Kidney (tissue), 14 donors: ENCODE results near the gene NFE2L1. TPM values are rescaled to one million over a fixed set of nuclear protein-coding genes. Genes with fewer than 3 reads are reported as not detected.

Experiments used
- DNase-seq, 5 donors: peaks; one replicate each; pipeline ENCODE4 v3.0.0-alpha.2; 2013 to 2020
- FAIRE-seq: peaks from 2 replicates; lab custom pipeline; 2012; peaks lifted over from hg19 to GRCh38; lab: Jason Lieb, UNC
- H3K27ac ChIP-seq, 2 donors: one replicate each; pipeline ENCODE4 v1.7.0; 2013; ENCODE audit warnings: low read depth in 2 of 2, low read length in 2 of 2, inconsistent platforms in 1 of 2
- H3K27me3 ChIP-seq: one replicate; pipeline ENCODE4 v1.7.1; 2013; ENCODE audit warnings: low read length, inconsistent platforms; ENCODE audit not compliant: control insufficient read depth, insufficient read depth
- H3K36me3 ChIP-seq, 3 donors: one replicate each; pipeline versions ENCODE4 v1.7.0 to v1.7.1; 2013; ENCODE audit warnings: low read length in 3 of 3, control low read depth in 1 of 3, inconsistent platforms in 1 of 3; ENCODE audit not compliant: insufficient read depth in 3 of 3, control insufficient read depth in 2 of 3
- H3K4me1 ChIP-seq, 3 donors: one replicate each; pipeline versions ENCODE4 v1.7.0 to v1.7.1; 2013; ENCODE audit warnings: low read length in 3 of 3, inconsistent platforms in 1 of 3, low read depth in 1 of 3; ENCODE audit not compliant: control insufficient read depth in 2 of 3, insufficient read depth in 2 of 3
- H3K4me3 ChIP-seq, 3 donors: one replicate each; pipeline versions ENCODE4 v1.7.0 to v1.8.1; 2013; ENCODE audit warnings: low read length in 3 of 3, control low read depth in 1 of 3, inconsistent platforms in 1 of 3
- H3K9ac ChIP-seq, 3 donors: one replicate each; pipeline versions ENCODE4 v1.7.0 to v1.7.1; 2013; ENCODE audit warnings: low read length in 3 of 3, control low read depth in 1 of 3, inconsistent platforms in 1 of 3
- H3K9me3 ChIP-seq, 3 donors: one replicate each; pipeline versions ENCODE4 v1.7.0 to v1.7.1; 2013; ENCODE audit warnings: low read length in 3 of 3, control low read depth in 1 of 3, inconsistent platforms in 1 of 3; ENCODE audit not compliant: control insufficient read depth in 2 of 3, insufficient read depth in 1 of 3
- CTCF ChIP-seq: IDR thresholded peaks from 3 replicates; pipeline ENCODE4 v1.5.1; 2012; ENCODE audit warnings: mild to moderate bottlenecking, moderate library complexity, borderline replicate concordance; ENCODE audit not compliant: insufficient read depth; ENCODE audit errors: extremely low read depth
- intact Hi-C: fragments of 100-400 bp; cut with DNase I; formaldehyde crosslinking; loops from one replicate; pipeline ENCODE4 v1.11.1; 2022
- polyA plus RNA-seq: library from polyadenylated mRNA; stranded (reverse); fragments of 350-450 nt; fragmentation: Illumina TruSeq; extraction: RNeasy Lipid Tissue Mini Kit (QIAGEN cat#74804); gene quantifications from one replicate; pipeline ENCODE4 v1.2.3, GENCODE V29; 2014; ENCODE audit warnings: low read depth, low replicate concordance; ENCODE audit not compliant: insufficient read depth
- total RNA-seq: library from RNA; stranded (reverse); fragmentation: NEBNext Ultra II Directional; extraction: Animal tissue kit (Norgen Biotek cat#: 25700); gene quantifications from one replicate; pipeline ENCODE4 v1.2.1, GENCODE V29; 2021
- donor health status: control.
- donor health status: control.
- donor health status: control.
- donor health status: control.
- donor health status: control.
- donor health status: DM: yes; HTN: yes; CAD: no.
- donor health status: Normal renal cell carcinoma (clear cell type).

Gene NFE2L1
- total and polyA plus RNA-seq, 2 donors from 2014 or later = 146 to 254 TPM

- no peak for TF ChIP-seq CTCF
- Histone ChIP-seq H3K9me3 (no peaks in the 10 kb centered on the region), H3K4me3 (peak overlapping the region; percentile 53 to 75 (median 69)), H3K4me1 (peaks cover 0 to 4% (median 2%) of the 10 kb centered on the region in 3 donors), H3K9ac (peak overlapping the region; percentile 19 to 80 (median 56)), H3K36me3 (no peaks in the 10 kb centered on the region), H3K27me3 (no peaks in the 10 kb centered on the region), H3K27ac (peak overlapping the region; percentile 81 to 85)
- DNase-seq (peak; percentile 80 to 88 (median 86)), FAIRE-seq (no peak)
- intact Hi-C loops = no loop called here
Observed at GRCh38 chr17:48100591-48101011, 52.4 kb downstream of the NFE2L1 start.

GRCh38 chr17:48101012-48101720 is 53.0 kb downstream of the NFE2L1 start, which contains the start of gene CBX1:
TSS of gene CBX1 (minus strand) at chr17:48101478. CDS start at chr17:48077004, 24,474 bp downstream.
- intact Hi-C loops = no loop called here
- FAIRE-seq (no peak), DNase-seq (peak; percentile 97 to 99 (median 98))
- no peaks in the 10 kb centered on the region for H3K36me3 ChIP-seq
- no peaks in the 10 kb centered on the region for H3K27me3 ChIP-seq
- peak within 1 kb of the TSS; percentile 81 to 85 for H3K27ac ChIP-seq
- no peak for TF ChIP-seq CTCF
- peak within 1 kb of the TSS; percentile 53 to 75 (median 69) for H3K4me3 ChIP-seq
- H3K9me3 ChIP-seq = no peaks in the 10 kb centered on the region
- H3K9ac ChIP-seq = peak within 1 kb of the TSS; percentile 19 to 80 (median 56)
- H3K4me1 ChIP-seq = peaks cover 0 to 4% (median 0%) of the 10 kb centered on the region in 3 donors

GRCh38 chr17:48102043-48102750 is 54.0 kb downstream of the NFE2L1 start:
- intact Hi-C loops = no loop called here
- DNase-seq (no peak), FAIRE-seq (no peak)
- H3K4me1 ChIP-seq = peaks cover 0 to 4% (median 0%) of the 10 kb centered on the region in 3 donors
- H3K27me3 ChIP-seq = no peaks in the 10 kb centered on the region
- no peak overlapping the region for H3K4me3 ChIP-seq
- no peak overlapping the region for H3K27ac ChIP-seq
- no peak for TF ChIP-seq CTCF
- H3K9ac ChIP-seq = no peak overlapping the region
- no peaks in the 10 kb centered on the region for H3K9me3 ChIP-seq
- no peaks in the 10 kb centered on the region for H3K36me3 ChIP-seq
